Measurements from ENCODE around the gene MYH15.

The MYH15 gene

GRCh38 chr3:108468577-108468976 is 41.8 kb downstream of the MYH15 start:
- DNase-seq: no peak

GRCh38 chr3:108462899-108463298 is 47.5 kb downstream of the MYH15 start:
- DNase-seq: no peak

GRCh38 chr3:108461661-108462111 is 48.7 kb downstream of the MYH15 start:
- DNase-seq: no peak

- DNase-seq: no peak
These were observed 51.2 kb downstream of the MYH15 start for GRCh38 chr3:108459225-108459624.

- no peak for DNase-seq
These were observed 55.1 kb downstream of the MYH15 start for GRCh38 chr3:108455212-108455705.

GRCh38 chr3:108453565-108453964 is 56.8 kb downstream of the MYH15 start:
- no peak for DNase-seq

GRCh38 chr3:108450444-108450843 is 60.0 kb downstream of the MYH15 start:
- DNase-seq: no peak

- DNase-seq: no peak
These were observed 61.8 kb downstream of the MYH15 start for GRCh38 chr3:108448593-108448992.

- no peak for DNase-seq
These were observed 63.1 kb downstream of the MYH15 start for GRCh38 chr3:108447096-108447847.

- no peak for DNase-seq
These were observed 68.1 kb downstream of the MYH15 start for GRCh38 chr3:108442281-108442680.

GRCh38 chr3:108441518-108441917 is 68.9 kb downstream of the MYH15 start:
- no peak for DNase-seq

GRCh38 chr3:108441071-108441507 is 69.3 kb downstream of the MYH15 start:
- no peak for DNase-seq

- no peak for DNase-seq
These were observed 71.9 kb downstream of the MYH15 start for GRCh38 chr3:108438542-108438941.

GRCh38 chr3:108437439-108437838 is 73.0 kb downstream of the MYH15 start:
- no peak for DNase-seq

GRCh38 chr3:108433928-108434327 is 76.5 kb downstream of the MYH15 start:
- DNase-seq: no peak

- DNase-seq: no peak
These were observed 78.0 kb downstream of the MYH15 start for GRCh38 chr3:108432431-108432830.

GRCh38 chr3:108430540-108430939 is 79.9 kb downstream of the MYH15 start:
- DNase-seq: no peak

- no peak for DNase-seq
These were observed 81.8 kb downstream of the MYH15 start for GRCh38 chr3:108428586-108428985.

- no peak for DNase-seq
These were observed 89.5 kb downstream of the MYH15 start for GRCh38 chr3:108420926-108421325.

GRCh38 chr3:108416111-108416869 is 94.1 kb downstream of the MYH15 start:
- DNase-seq: no peak

- DNase-seq: no peak
These were observed 94.7 kb downstream of the MYH15 start for GRCh38 chr3:108415661-108416060.

- DNase-seq: no peak
These were observed 96.4 kb downstream of the MYH15 start for GRCh38 chr3:108414007-108414406.

GRCh38 chr3:108412121-108412750 is 98.2 kb downstream of the MYH15 start:
- no peak for DNase-seq

Measured in activated CD8-positive, alpha-beta memory T cell treated with anti-CD3 and anti-CD28 coated beads for 24 hours (primary cell).